ENCODE measurements around the gene GTF3A. TPM values are rescaled to one million over a fixed set of nuclear protein-coding genes. Genes with fewer than 3 reads are reported as not detected.
"Not testable (repeated sequence)": the region's sequence is repeated elsewhere in the genome, so short reads cannot be mapped to it uniquely, and the experiment has no call there.

Gene GTF3A
- 96.5 TPM for polyA plus RNA-seq (ENCODE audit: insufficient read length)
- long read RNA-seq, donor 1, transcript GTF3A-201 (9 exons, 1,383 nt) = major isoform, 22 of 63 reads
- long read RNA-seq, donor 1, partial matches to known transcripts = 31 of 63 reads
- long read RNA-seq, donor 1, other reads (novel, unspliced or antisense) = 7 of 63 reads
- long read RNA-seq, donor 2, transcript GTF3A-201 (9 exons, 1,383 nt) = major isoform, 23 of 30 reads
- long read RNA-seq, donor 2, partial matches to known transcripts = 5 of 30 reads
- long read RNA-seq, donor 2, other reads (novel, unspliced or antisense) = 0 of 30 reads
- long read RNA-seq, donor 3, transcript GTF3A-201 (9 exons, 1,383 nt) = major isoform, 17 of 26 reads
- long read RNA-seq, donor 3, partial matches to known transcripts = 7 of 26 reads
- long read RNA-seq, donor 3, other reads (novel, unspliced or antisense) = 0 of 26 reads
- long read RNA-seq, donor 4, partial matches to known transcripts = 42 of 47 reads
- long read RNA-seq, donor 4, other reads (novel, unspliced or antisense) = 0 of 47 reads
- long read RNA-seq, donor 5, transcript GTF3A-201 (9 exons, 1,383 nt) = major isoform, 28 of 48 reads
- long read RNA-seq, donor 5, partial matches to known transcripts = 15 of 48 reads
- long read RNA-seq, donor 5, other reads (novel, unspliced or antisense) = 0 of 48 reads
- long read RNA-seq, donor 6, transcript GTF3A-201 (9 exons, 1,383 nt) = major isoform, 20 of 38 reads
- long read RNA-seq, donor 6, partial matches to known transcripts = 13 of 38 reads
- long read RNA-seq, donor 6, other reads (novel, unspliced or antisense) = 0 of 38 reads
- long read RNA-seq, donor 7, transcript GTF3A-207 (3 exons, 829 nt) = minor isoform, 5 of 257 reads
- long read RNA-seq, donor 7, transcript GTF3A-201 (9 exons, 1,383 nt) = major isoform, 35 of 257 reads
- long read RNA-seq, donor 7, partial matches to known transcripts = 178 of 257 reads
- long read RNA-seq, donor 7, other reads (novel, unspliced or antisense) = 38 of 257 reads
- long read RNA-seq, donor 8, transcript GTF3A-201 (9 exons, 1,383 nt) = major isoform, 12 of 12 reads
- long read RNA-seq, donor 8, partial matches to known transcripts = 0 of 12 reads
- long read RNA-seq, donor 8, other reads (novel, unspliced or antisense) = 0 of 12 reads

GRCh38 chr13:27424246-27425157 lies at the start of gene GTF3A:
Gene GTF3A (plus strand): TSS chr13:27424619.
- DNase-seq = peak; percentile 86

- peak; percentile 66 for DNase-seq
Observed at GRCh38 chr13:27374650-27375049, 49.8 kb upstream of the GTF3A start.

GRCh38 chr13:27375686-27376326 lies 48.6 kb upstream of the GTF3A start:
- DNase-seq = peak; percentile 61

- DNase-seq = no peak
Observed at GRCh38 chr13:27379126-27379525, 45.3 kb upstream of the GTF3A start.

GRCh38 chr13:27379694-27380641 lies 44.5 kb upstream of the GTF3A start:
- DNase-seq = peak; percentile 53

- DNase-seq = no peak
Observed at GRCh38 chr13:27381601-27382000, 42.8 kb upstream of the GTF3A start.

GRCh38 chr13:27383104-27383921 lies 41.1 kb upstream of the GTF3A start:
- no peak for DNase-seq

- no peak for DNase-seq
Observed at GRCh38 chr13:27384285-27384684, 40.1 kb upstream of the GTF3A start.

GRCh38 chr13:27388241-27388640 lies 36.2 kb upstream of the GTF3A start:
- no peak for DNase-seq

- no peak for DNase-seq
Observed at GRCh38 chr13:27389891-27390290, 34.5 kb upstream of the GTF3A start.

GRCh38 chr13:27391471-27391870 lies 32.9 kb upstream of the GTF3A start:
- DNase-seq = no peak

- no peak for DNase-seq
Observed at GRCh38 chr13:27393101-27393500, 31.3 kb upstream of the GTF3A start.

- no peak for DNase-seq
Observed at GRCh38 chr13:27395007-27395510, 29.4 kb upstream of the GTF3A start.

- DNase-seq = no peak
Observed at GRCh38 chr13:27396252-27396846, 28.1 kb upstream of the GTF3A start.

- DNase-seq = no peak
Observed at GRCh38 chr13:27398360-27398759, 26.1 kb upstream of the GTF3A start.

- DNase-seq = not testable (repeated sequence)
Observed at GRCh38 chr13:27400405-27400804, 24.0 kb upstream of the GTF3A start.

GRCh38 chr13:27401210-27401609 lies 23.2 kb upstream of the GTF3A start:
- DNase-seq = no peak

- no peak for DNase-seq
Observed at GRCh38 chr13:27403203-27403678, 21.2 kb upstream of the GTF3A start.
